Activated T-cell treated with anti-CD3 and anti-CD28 coated beads, Interleukin-2, amount 50 U/mL, for 48 hours (primary cell): Measurements from ENCODE around the gene STK38L.

Experiments used
- DNase-seq, 2 experiments: peaks; one replicate each; pipeline ENCODE4 v3.0.0-alpha.2; 2020

The STK38L gene

GRCh38 chr12:27243804-27244688 is at the start of gene STK38L:
STK38L (plus strand) TSS chr12:27244286; CDS start chr12:27297721, 53,435 bp downstream.
- peak; percentile 99 for DNase-seq

- DNase-seq = no peak
Observed at GRCh38 chr12:27194644-27195043, 49.4 kb upstream of the STK38L start.

GRCh38 chr12:27198036-27198435 is 46.0 kb upstream of the STK38L start:
- DNase-seq = no peak

- DNase-seq = no peak
Observed at GRCh38 chr12:27199638-27200300, 44.3 kb upstream of the STK38L start.

- no peak for DNase-seq
Observed at GRCh38 chr12:27201169-27201568, 42.9 kb upstream of the STK38L start.

- DNase-seq = no peak
Observed at GRCh38 chr12:27206801-27207502, 37.1 kb upstream of the STK38L start.

- DNase-seq = peak; percentile 41 to 53
Observed at GRCh38 chr12:27207615-27208413, 36.3 kb upstream of the STK38L start.

GRCh38 chr12:27208414-27208750 is 35.7 kb upstream of the STK38L start:
- DNase-seq = no peak

- DNase-seq = no peak
Observed at GRCh38 chr12:27209257-27209910, 34.7 kb upstream of the STK38L start.

GRCh38 chr12:27210187-27210586 is 33.9 kb upstream of the STK38L start:
- no peak for DNase-seq

GRCh38 chr12:27212861-27213260 is 31.2 kb upstream of the STK38L start:
- DNase-seq = no peak

- no peak for DNase-seq
Observed at GRCh38 chr12:27213304-27213703, 30.8 kb upstream of the STK38L start.

- DNase-seq = no peak
Observed at GRCh38 chr12:27213830-27214787, 30.0 kb upstream of the STK38L start.

GRCh38 chr12:27217590-27217989 is 26.5 kb upstream of the STK38L start:
- DNase-seq = no peak

- DNase-seq = no peak
Observed at GRCh38 chr12:27219693-27220054, 24.4 kb upstream of the STK38L start.

GRCh38 chr12:27220055-27220987 is 23.8 kb upstream of the STK38L start:
- DNase-seq = peak in 1 of 2 experiments; percentile 40

GRCh38 chr12:27220988-27221345 is 23.1 kb upstream of the STK38L start:
- no peak for DNase-seq

- no peak for DNase-seq
Observed at GRCh38 chr12:27221625-27222387, 22.3 kb upstream of the STK38L start.

GRCh38 chr12:27226407-27226929 is 17.6 kb upstream of the STK38L start:
- no peak for DNase-seq
